Effector memory CD4-positive, alpha-beta T cell (primary cell): ENCODE data around the gene MAGI1.
"Not testable (repeated sequence)": the region's sequence is repeated elsewhere in the genome, so short reads cannot be mapped to it uniquely, and the experiment has no call there.

ENCODE experiments used
- DNase-seq, 3 donors: peaks; one replicate each; pipeline ENCODE4 v3.0.0-alpha.2; 2020
- H3K27ac ChIP-seq: 2 replicates; pipeline ENCODE4 v1.7.0; 2013; ENCODE audit warnings: mild to moderate bottlenecking, low read length, moderate library complexity; ENCODE audit not compliant: insufficient read depth, poor library complexity, severe bottlenecking
- H3K27me3 ChIP-seq: replicated peaks from 2 replicates; pipeline ENCODE4 v1.7.0; 2013; ENCODE audit warnings: mild to moderate bottlenecking, low read length; ENCODE audit not compliant: insufficient read depth, control insufficient read depth, poor library complexity, severe bottlenecking
- H3K36me3 ChIP-seq: 2 replicates; pipeline ENCODE4 v1.7.0; 2013; ENCODE audit warnings: mild to moderate bottlenecking, low read length, moderate library complexity; ENCODE audit not compliant: control insufficient read depth, insufficient read depth
- H3K4me1 ChIP-seq: 2 replicates; pipeline ENCODE4 v1.7.0; 2013; ENCODE audit warnings: low read length, mild to moderate bottlenecking; ENCODE audit not compliant: control insufficient read depth, insufficient read depth, poor library complexity, severe bottlenecking
- H3K4me3 ChIP-seq: 2 replicates; pipeline ENCODE4 v1.7.0; 2013; ENCODE audit warnings: low read length, low read depth, mild to moderate bottlenecking; ENCODE audit not compliant: insufficient read depth, poor library complexity, severe bottlenecking
- H3K9me3 ChIP-seq: 2 replicates; pipeline ENCODE4 v1.7.0; 2013; ENCODE audit warnings: mild to moderate bottlenecking, low read length, moderate library complexity; ENCODE audit not compliant: control insufficient read depth

The MAGI1 gene

DNA sequence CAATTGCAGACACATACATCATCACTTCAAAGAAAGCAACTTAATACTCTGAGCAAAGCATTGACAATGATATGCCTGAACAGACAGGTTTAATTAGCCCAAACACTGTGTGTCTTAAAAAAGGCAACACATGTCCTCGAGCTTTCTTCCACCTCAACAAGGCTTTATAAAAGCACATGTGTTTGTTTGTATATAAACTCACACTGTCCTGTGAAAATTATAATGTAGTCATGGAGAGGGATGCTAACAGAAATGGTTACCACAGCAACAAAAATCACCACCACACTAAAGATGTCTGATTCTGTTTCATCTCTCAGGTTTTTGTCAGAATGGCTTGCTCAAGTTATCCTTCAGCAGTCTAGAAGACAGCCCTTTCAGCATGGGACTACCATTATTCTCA, 314.7 kb downstream of the MAGI1 start:
- Histone ChIP-seq H3K27ac (no peak overlapping the region), H3K27me3 (no peaks in the 10 kb centered on the region)
- DNase-seq = no peak

DNA sequence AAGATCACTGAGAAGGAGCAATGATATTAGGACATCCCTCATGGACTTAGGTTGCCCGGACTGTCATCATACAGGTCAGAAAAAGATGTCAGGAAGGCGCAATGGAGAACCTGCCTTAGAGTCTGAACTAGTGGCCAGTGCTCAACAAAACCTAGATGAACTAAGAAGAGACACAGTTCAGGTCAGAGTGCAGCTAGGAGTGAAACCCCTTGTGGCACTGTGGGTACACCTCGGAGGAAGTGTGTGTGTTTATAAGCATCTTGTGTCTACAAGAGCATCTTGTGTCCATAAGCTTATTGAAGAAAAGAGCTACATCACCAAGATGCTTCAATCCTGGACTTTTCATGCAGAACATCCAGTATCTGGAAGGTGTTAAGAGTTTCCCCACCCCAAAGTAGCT, 315.7 kb downstream of the MAGI1 start:
- H3K4me3 ChIP-seq = no peak overlapping the region
- no peak overlapping the region for H3K27ac ChIP-seq
- H3K36me3 ChIP-seq = no peaks in the 10 kb centered on the region
- DNase-seq = no peak
- H3K27me3 ChIP-seq = no peaks in the 10 kb centered on the region
- no peaks in the 10 kb centered on the region for H3K9me3 ChIP-seq
- no peaks in the 10 kb centered on the region for H3K4me1 ChIP-seq

More for the DNA sequence above, 314.7 kb downstream of the MAGI1 start:
- H3K4me3 ChIP-seq = no peak overlapping the region
- no peaks in the 10 kb centered on the region for H3K9me3 ChIP-seq
- H3K36me3 ChIP-seq = no peaks in the 10 kb centered on the region
- no peaks in the 10 kb centered on the region for H3K4me1 ChIP-seq

DNA sequence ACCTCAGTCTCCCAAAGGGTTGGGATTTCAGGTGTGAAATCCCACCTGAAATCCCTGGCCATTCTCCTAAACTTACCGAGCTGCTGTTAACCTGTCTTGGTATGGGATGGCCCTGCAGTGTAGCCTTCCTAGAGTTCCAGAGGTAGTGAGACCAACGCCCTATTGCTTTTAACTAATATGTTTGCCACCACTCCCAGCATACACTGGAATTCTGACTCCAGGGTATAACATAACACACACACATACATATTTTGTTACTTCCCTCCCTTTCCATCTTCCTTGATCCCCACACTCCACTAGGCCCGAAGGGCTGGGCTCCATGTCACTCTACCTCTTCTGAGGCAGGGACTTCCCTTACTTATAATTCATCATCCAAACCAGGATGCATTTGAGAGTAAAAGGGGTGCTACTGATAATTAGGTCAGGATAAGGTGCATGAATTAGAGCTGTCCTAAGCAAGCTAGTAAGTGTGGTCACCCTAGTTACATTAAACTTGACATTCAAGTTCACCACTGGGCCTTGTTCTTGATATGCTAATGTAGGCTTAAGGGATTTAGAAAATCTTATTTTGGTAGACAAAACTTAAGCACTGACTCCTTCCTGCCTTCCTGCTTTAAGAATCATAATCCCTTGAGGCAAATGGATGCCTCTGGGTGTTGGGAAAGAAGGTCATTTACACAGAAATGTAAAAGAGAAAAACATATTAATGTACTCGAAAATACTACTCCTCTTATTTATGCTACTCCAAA, 317.6 kb downstream of the MAGI1 start:
- H3K27me3 ChIP-seq = no peaks in the 10 kb centered on the region
- H3K36me3 ChIP-seq = no peaks in the 10 kb centered on the region
- DNase-seq = no peak
- no peaks in the 10 kb centered on the region for H3K9me3 ChIP-seq
- H3K4me1 ChIP-seq = no peaks in the 10 kb centered on the region
- no peak overlapping the region for H3K4me3 ChIP-seq
- no peak overlapping the region for H3K27ac ChIP-seq

DNA sequence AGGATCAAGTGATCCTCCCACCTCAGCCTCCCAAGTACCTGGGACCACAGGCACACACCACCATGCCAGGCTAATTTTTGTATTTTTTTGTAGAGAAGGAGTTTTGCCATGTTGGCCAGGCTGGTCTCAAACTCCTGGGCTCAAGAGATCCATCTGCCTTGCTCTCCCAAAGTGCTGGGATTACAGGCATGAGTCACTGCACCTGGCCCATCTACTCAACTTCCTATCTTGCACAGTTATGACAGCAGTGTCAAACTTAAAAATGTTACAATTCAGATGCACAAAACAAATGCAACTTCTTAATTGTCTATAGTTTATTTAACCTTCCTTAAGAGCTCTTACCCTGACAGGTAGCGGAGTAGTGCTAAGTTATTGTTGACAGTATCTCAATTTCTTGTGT, 319.1 kb downstream of the MAGI1 start:
- not testable (repeated sequence) for DNase-seq, H3K4me1 ChIP-seq

DNA sequence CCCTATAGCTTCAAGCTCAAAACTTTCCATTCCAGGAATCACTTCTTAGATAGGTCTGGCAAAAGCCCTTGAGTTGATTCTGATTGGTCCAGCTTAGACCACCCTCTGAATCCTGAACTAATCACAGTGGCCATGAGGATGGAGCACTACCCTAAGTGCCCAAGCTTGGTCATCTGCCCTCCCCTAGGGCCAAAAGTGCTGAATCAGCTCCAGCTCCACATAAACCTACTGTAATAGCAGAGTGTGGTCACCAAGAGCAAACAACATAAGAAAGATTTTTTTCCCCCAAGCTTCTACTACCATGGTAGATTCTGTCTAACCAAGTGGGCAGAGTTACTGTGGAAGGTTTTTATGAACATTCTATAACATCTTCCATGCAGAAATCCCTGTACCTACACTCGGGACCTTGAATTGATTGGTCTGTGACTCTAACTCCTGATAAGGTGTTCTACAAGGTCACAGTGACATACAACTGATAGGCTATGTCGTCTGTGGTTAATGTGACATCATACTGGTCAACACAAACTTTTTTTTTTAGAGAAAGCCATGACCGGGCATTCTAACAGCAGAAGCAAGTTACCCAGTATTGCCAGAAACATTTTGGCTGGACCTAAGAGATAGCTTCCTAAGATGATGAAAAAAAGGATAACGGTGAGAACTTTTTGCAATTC, 320.9 kb downstream of the MAGI1 start:
- Histone ChIP-seq H3K27me3 (no peaks in the 10 kb centered on the region), H3K27ac (no peak overlapping the region), H3K4me3 (no peak overlapping the region), H3K36me3 (no peaks in the 10 kb centered on the region), H3K9me3 (no peaks in the 10 kb centered on the region), H3K4me1 (no peaks in the 10 kb centered on the region)
- DNase-seq = no peak

More for the DNA sequence above, 319.1 kb downstream of the MAGI1 start:
- not testable (repeated sequence) for H3K4me3 ChIP-seq, H3K36me3 ChIP-seq, H3K27me3 ChIP-seq, H3K9me3 ChIP-seq, H3K27ac ChIP-seq

DNA sequence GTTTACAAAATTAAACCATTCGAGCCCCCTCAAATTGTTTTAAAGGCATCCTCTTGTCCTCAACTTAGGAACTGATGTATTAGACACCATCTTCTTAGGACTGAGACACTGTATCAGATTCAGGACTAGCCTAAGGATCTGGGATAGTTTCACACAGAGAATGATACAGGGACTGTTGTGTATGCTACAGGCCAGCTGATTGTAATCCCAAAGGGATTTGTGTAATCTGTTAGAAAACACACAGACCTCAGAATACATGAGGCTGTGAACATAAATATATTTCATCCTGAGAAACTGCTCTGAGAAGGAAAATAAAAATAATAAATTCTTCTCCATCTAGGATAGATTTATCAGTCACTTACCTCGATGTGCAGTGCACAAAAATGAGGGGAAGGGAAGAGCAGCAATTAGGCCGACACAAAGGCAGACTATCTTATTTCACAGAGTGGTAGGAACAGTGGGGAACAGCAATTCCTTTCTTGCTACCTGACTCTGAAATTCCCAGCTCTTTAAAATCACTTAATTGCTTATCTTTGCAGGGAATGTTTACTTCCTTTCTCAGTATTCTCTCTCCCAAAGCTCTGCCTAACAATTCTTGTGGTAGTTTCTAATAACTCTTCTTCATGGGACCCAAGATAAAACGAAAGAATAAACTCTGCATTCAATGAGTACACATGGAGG, 322.5 kb downstream of the MAGI1 start:
- no peak overlapping the region for H3K27ac ChIP-seq
- H3K4me3 ChIP-seq = no peak overlapping the region
- no peaks in the 10 kb centered on the region for H3K36me3 ChIP-seq
- H3K9me3 ChIP-seq = no peaks in the 10 kb centered on the region
- no peak for DNase-seq
- H3K4me1 ChIP-seq = no peaks in the 10 kb centered on the region
- no peaks in the 10 kb centered on the region for H3K27me3 ChIP-seq

DNA sequence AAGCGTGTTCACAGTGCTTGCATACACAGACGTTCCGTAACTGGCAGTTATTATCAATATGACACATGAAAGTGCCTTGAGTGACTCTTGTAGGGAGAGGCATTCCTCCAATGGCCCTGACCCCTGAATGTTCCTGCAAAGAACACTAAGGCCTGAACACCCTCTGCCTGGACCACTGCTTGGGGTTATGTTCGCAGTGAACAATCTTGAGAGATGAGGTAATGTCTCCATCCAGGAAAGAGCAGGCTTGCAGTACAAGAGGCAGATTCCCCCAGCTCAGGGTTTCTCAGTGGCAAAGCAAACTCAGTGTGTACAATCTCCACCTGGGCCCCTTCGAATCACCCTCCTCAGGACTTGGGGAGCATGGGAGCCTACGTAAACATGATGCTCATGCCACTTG, 324.6 kb downstream of the MAGI1 start:
- Histone ChIP-seq H3K36me3 (no peaks in the 10 kb centered on the region), H3K4me3 (no peak overlapping the region), H3K27me3 (no peaks in the 10 kb centered on the region), H3K9me3 (no peaks in the 10 kb centered on the region), H3K4me1 (no peaks in the 10 kb centered on the region), H3K27ac (no peak overlapping the region)
- DNase-seq = no peak

DNA sequence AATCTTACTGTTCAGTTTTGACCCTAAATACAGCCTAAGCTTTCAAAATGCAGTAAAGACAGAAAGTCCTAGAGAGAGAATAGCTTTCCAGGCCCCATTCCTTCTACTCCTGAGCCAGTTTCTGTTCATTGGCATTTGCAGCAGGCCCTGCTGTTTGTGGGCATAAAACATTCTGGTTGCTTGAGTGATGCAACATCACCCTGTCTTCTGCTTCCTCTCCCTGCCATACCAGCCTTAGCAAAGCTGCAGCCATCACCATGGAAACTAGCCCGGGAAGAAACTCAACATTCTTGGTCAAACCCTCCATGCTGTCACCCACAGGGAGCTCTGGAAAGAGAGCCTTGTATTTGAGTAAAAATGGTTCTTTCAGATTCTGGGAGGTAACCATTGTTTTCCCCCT, 325.7 kb downstream of the MAGI1 start:
- no peaks in the 10 kb centered on the region for H3K9me3 ChIP-seq
- H3K4me3 ChIP-seq = no peak overlapping the region
- no peaks in the 10 kb centered on the region for H3K27me3 ChIP-seq
- DNase-seq = no peak
- H3K27ac ChIP-seq = no peak overlapping the region
- no peaks in the 10 kb centered on the region for H3K36me3 ChIP-seq
- H3K4me1 ChIP-seq = no peaks in the 10 kb centered on the region

DNA sequence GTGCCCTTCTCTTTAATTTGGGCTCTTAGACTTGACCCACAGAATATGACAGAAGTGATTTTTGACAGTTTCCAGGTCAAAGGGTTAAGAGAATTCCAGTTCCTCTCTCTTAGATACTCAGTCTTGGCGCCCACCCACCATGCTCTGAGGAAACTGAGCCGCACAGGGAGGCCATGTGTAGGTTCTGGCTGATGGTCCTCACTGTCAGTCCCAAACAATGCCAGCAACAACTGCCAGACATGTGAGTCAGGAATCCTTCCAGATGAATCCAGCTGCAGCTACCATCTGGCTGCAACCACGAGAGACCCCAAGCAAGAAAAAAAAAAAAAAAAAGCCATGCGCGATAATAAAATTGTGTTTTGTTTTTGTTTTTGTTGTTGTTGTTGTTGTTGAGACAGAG, 326.6 kb downstream of the MAGI1 start:
- no peak overlapping the region for H3K4me3 ChIP-seq
- H3K9me3 ChIP-seq = no peaks in the 10 kb centered on the region
- H3K36me3 ChIP-seq = no peaks in the 10 kb centered on the region
- H3K27me3 ChIP-seq = no peaks in the 10 kb centered on the region
- no peak for DNase-seq
- H3K4me1 ChIP-seq = no peaks in the 10 kb centered on the region
- no peak overlapping the region for H3K27ac ChIP-seq
